ENCODE measurements around the gene AADAC.

GRCh38 chr3:151787626-151788025 is 26.3 kb upstream of the AADAC start:
- TF ChIP-seq ZNF274 (IDR thresholded peaks at IDR 0.05; ENCODE audit: low read depth, low read length), result no peak
- no peak for TF ChIP-seq YY1 (IDR thresholded peaks at IDR 0.05; ENCODE audit: insufficient read depth, insufficient read length)

All from NT2/D1 (cell line).